Endothelial cell (in vitro differentiated cells): ENCODE results near the gene C1orf105. TPM values are rescaled to one million over a fixed set of nuclear protein-coding genes. Genes with fewer than 3 reads are reported as not detected.
A peak's percentile ranks its signal among the peaks of the same experiment; 100 is the strongest.

Experiments
- DNase-seq: peaks from one replicate; pipeline ENCODE4 v3.0.0; 2021; ENCODE audit warnings: low spot score
- H3K27ac Mint-ChIP-seq: one replicate; pipeline ENCODE4 v1.8.0; 2021; ENCODE audit warnings: mixed read lengths, inconsistent platforms; ENCODE audit not compliant: unreplicated experiment
- H3K27me3 Mint-ChIP-seq: one replicate; pipeline ENCODE4 v1.8.0; 2021; ENCODE audit warnings: mild to moderate bottlenecking, moderate library complexity, mixed read lengths, inconsistent platforms; ENCODE audit not compliant: unreplicated experiment
- H3K36me3 Mint-ChIP-seq: one replicate; pipeline ENCODE4 v1.8.0; 2021; ENCODE audit warnings: mild to moderate bottlenecking, low read depth, mixed read lengths, inconsistent platforms; ENCODE audit not compliant: unreplicated experiment
- H3K4me1 Mint-ChIP-seq: one replicate; pipeline ENCODE4 v1.8.0; 2021; ENCODE audit warnings: mild to moderate bottlenecking, mixed read lengths, inconsistent platforms; ENCODE audit not compliant: unreplicated experiment
- H3K4me3 Mint-ChIP-seq: one replicate; pipeline ENCODE4 v1.8.0; 2021; ENCODE audit warnings: mild to moderate bottlenecking, mixed read lengths, inconsistent platforms; ENCODE audit not compliant: unreplicated experiment
- H3K9me3 Mint-ChIP-seq: one replicate; pipeline ENCODE4 v1.8.0; 2021; ENCODE audit warnings: mixed read lengths, inconsistent platforms; ENCODE audit not compliant: unreplicated experiment
- CTCF ChIP-seq: fragments of 200-600 bp; sonication (generic); IDR thresholded peaks from one replicate; pipeline ENCODE4 v1.5.0; 2021; ENCODE audit warnings: antibody characterized with exemption; ENCODE audit not compliant: unreplicated experiment
- total RNA-seq: library from RNA; stranded (reverse); fragmentation: NEBNext Ultra II Directional; extraction: Animal tissue kit (Norgen Biotek cat#: 25700); gene quantifications from one replicate; pipeline ENCODE4 v1.2.1, GENCODE V29; 2021; ENCODE audit not compliant: unreplicated experiment

The C1orf105 gene
- total RNA-seq, 1 donor from 2014 or later, result 0.85 TPM

DNA sequence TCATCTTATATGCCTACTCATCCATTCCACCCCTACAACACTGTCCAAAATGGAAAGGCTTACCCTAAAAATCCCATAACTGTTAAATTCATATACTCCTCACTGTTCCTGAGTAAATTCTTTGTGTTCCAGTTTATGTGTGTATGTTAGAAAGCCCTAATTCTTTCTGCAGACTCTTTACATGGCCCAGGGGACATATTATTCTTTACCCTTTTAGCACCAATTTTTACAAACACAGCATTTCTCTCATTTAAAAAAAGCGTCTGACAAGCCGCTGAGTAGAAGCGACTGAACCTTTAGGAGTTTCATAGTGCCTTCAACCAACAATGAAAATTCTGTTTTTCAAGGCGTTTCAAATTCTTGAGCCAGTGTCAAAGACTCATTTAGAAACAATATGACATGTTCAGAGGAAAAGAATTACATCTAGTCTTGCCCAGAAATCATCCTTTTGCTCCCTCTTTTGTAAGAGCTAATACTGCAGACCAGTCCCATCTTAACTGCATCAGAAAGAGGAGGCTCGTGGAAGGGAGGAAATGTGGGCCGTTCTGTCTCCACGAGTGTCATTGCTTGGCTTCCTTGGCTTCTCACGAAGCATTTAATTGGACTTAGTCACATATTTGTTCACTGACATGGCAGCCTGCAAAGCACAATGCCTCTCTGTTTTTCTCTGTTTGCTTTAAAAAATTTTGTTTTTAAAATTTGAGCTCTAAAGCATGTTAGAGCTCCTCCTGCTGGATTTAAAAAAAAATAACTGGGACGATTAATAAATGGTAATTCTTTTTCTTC, 21.3 kb upstream of the C1orf105 start:
- no peak for DNase-seq
- H3K9me3 Mint-ChIP-seq, result no peaks in the 10 kb centered on the region
- no peaks in the 10 kb centered on the region for H3K36me3 Mint-ChIP-seq
- H3K27me3 Mint-ChIP-seq, result no peaks in the 10 kb centered on the region
- no peak overlapping the region for H3K4me3 Mint-ChIP-seq
- TF ChIP-seq CTCF, result peak; percentile 63
- H3K4me1 Mint-ChIP-seq, result peaks cover 48% of the 10 kb centered on the region
- peak overlapping the region; percentile 64 for H3K27ac Mint-ChIP-seq

DNA sequence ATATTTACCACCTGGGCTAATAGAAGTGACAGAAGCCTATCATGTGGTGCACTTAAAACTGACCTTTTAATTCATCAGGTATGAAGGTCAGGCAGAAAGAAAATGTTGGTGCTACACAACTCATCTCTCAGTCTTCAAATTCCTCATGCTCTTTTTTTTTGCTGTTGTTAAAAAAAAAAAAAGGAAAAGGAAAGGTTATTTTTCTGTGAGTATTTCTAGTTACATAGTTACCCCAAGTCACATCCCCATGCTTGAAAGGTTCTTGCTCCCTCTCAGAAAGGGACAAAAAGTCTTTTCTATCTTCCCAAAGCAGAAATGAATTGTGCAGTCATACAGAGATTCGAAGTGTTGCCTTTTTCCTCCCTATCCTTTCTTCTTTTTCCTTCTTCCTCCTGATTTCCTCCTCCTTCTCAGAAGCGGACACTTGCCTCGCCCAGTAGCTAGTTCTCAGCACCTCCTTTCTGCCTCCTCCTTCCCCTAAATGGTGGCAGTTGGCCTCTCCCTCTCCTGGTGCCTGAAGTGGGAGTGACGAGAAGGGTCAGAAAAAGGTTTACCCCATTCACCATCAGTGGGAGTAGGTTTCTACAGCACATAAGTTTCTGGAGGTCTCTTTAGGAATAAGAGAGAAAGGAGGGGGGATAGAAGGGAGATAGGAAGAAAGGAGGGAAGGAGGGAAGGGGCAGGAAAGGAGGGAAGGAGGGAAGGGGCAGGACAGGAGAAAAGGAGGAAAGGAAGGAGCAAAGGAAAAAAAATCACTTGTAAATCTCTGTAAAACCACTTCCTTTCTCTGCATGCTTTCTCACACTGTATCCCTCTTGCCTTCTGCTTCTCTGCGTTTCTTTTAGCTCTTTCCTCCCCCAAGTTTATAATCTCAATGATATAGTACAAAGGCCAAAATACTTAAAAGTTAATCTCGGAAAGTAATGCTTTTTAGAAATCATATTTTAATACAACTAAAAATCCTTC, 20.4 kb upstream of the C1orf105 start:
- no peaks in the 10 kb centered on the region for H3K9me3 Mint-ChIP-seq
- H3K36me3 Mint-ChIP-seq, result no peaks in the 10 kb centered on the region
- H3K27me3 Mint-ChIP-seq, result no peaks in the 10 kb centered on the region
- DNase-seq, result peak; percentile 14
- H3K4me1 Mint-ChIP-seq, result peaks cover 40% of the 10 kb centered on the region
- H3K27ac Mint-ChIP-seq, result peak overlapping the region; percentile 64
- H3K4me3 Mint-ChIP-seq, result no peak overlapping the region
- peak; percentile 7 for TF ChIP-seq CTCF

DNA sequence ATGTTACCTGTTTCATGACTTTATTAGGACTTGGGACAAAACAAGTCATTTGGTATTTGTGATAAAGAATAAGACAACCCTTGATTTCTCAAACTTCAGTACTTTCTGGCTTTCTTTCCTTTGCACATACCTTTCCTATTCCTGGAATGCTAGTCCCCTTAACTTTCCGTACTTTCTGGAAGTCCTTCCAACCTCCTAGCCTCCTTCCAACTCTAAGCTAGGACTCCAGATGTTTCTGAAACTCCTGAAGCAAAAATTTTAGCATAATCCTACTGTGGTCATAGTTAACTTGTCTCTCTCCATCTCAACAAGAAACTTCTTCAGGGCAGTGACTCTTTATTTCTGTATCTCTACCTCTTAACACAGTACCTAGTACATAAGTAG, 19.8 kb upstream of the C1orf105 start:
- H3K27me3 Mint-ChIP-seq, result no peaks in the 10 kb centered on the region
- DNase-seq, result no peak
- no peaks in the 10 kb centered on the region for H3K9me3 Mint-ChIP-seq
- H3K36me3 Mint-ChIP-seq, result no peaks in the 10 kb centered on the region
- peaks cover 38% of the 10 kb centered on the region for H3K4me1 Mint-ChIP-seq
- no peak overlapping the region for H3K4me3 Mint-ChIP-seq
- TF ChIP-seq CTCF, result no peak
- peak overlapping the region; percentile 64 for H3K27ac Mint-ChIP-seq

DNA sequence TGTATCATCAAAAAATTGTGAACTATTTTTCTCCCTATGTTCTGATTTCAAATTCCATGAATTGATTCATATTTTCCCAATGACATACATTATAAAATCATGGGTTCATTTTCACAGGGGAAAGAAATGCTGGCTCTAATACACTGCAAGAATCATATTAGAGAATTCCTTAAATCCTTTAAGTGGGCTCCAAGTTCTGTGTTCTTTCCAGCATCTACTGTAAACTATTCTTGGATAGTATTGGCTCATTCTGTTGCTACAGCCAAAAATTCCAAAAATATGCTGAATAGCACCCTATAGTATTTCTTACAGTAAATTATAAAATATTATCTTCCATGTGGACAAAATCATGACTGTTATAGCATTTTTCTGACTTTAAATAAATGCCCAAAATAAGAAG, 19.0 kb upstream of the C1orf105 start:
- no peaks in the 10 kb centered on the region for H3K36me3 Mint-ChIP-seq
- peaks cover 38% of the 10 kb centered on the region for H3K4me1 Mint-ChIP-seq
- no peaks in the 10 kb centered on the region for H3K27me3 Mint-ChIP-seq
- TF ChIP-seq CTCF, result no peak
- DNase-seq, result no peak
- H3K4me3 Mint-ChIP-seq, result no peak overlapping the region
- no peaks in the 10 kb centered on the region for H3K9me3 Mint-ChIP-seq
- no peak overlapping the region for H3K27ac Mint-ChIP-seq
